GM21367 (cell line): ENCODE data around the gene ZNF804B.

ENCODE experiments used
- ATAC-seq: cut with Tn5 transposase; IDR thresholded peaks from one replicate; pipeline ENCODE4 v1.9.1; 2021; ENCODE audit not compliant: unreplicated experiment

ZNF804B gene

DNA sequence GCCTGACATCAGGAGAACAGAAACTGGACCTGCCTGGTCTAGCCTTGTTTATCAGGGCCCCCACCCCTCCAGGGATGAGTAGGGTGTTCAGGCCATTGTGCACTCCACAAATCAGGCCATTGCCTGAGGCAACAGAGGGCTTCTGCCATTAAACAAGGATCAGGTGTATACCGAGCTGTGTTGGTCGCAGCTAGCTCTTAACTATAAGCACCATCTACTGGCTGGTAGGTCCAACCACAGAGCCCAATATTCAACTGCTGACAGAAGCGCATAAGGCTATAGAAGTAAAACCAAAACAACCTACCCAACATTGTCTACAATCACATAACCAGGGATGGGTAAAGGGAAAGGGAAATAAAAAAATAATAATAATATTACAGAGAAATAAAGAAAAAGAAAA is 487.7 kb downstream of the ZNF804B start:
- ATAC-seq = no peak

GRCh38 chr7:89259085-89259484 is 499.6 kb downstream of the ZNF804B start:
- ATAC-seq = no peak

- ATAC-seq = no peak
Observed at GRCh38 chr7:89264126-89264525, 504.6 kb downstream of the ZNF804B start.

DNA sequence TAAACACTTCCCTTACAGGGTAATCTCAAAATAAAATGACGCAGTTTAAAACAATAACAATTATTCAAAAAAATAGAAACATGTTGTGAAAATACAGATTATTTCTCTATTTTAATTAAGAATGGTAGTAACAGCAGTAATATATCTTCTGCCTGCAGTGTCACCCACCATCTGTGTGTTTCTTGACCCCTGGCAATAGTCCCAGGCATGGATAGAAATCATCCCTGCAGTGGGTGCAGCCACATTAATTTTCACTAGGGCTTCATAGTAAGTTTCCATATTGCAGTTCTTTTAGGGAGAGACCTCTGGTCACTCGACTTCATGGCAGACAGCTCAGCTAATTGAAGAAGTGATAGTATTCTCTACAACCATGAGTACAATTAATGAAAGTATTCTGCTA is 506.1 kb downstream of the ZNF804B start:
- no peak for ATAC-seq

- no peak for ATAC-seq
Observed at GRCh38 chr7:89283302-89283701, 523.8 kb downstream of the ZNF804B start.

DNA sequence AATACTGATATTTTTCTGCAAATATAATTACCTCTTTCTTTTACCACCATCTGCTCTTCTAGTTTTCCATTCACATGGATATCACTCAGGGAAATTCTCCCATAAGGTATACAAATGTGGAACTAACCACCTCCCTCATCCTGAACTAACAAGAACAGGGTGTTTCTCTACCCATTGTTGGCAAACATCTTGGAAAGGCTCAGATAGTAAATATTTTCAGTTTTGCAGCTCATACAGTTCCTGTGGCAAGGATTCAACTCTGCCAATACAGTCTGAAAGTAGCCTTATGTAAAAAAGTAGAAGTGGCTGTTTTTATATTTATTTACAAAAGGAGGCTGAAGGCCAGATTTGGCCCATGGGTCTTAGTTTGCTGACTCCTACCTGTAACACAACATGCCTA is 549.0 kb downstream of the ZNF804B start:
- ATAC-seq = no peak

- no peak for ATAC-seq
Observed at GRCh38 chr7:89311886-89312285, 552.4 kb downstream of the ZNF804B start.

- no peak for ATAC-seq
Observed at GRCh38 chr7:89312551-89312950, 553.1 kb downstream of the ZNF804B start.

- ATAC-seq = no peak
Observed at GRCh38 chr7:89316584-89317251, 557.2 kb downstream of the ZNF804B start.

- no peak for ATAC-seq
Observed at GRCh38 chr7:89332026-89332425, 572.5 kb downstream of the ZNF804B start.

GRCh38 chr7:89334797-89335196 is 575.3 kb downstream of the ZNF804B start:
- ATAC-seq = no peak

GRCh38 chr7:89335490-89335889 is 576.0 kb downstream of the ZNF804B start:
- no peak for ATAC-seq

DNA sequence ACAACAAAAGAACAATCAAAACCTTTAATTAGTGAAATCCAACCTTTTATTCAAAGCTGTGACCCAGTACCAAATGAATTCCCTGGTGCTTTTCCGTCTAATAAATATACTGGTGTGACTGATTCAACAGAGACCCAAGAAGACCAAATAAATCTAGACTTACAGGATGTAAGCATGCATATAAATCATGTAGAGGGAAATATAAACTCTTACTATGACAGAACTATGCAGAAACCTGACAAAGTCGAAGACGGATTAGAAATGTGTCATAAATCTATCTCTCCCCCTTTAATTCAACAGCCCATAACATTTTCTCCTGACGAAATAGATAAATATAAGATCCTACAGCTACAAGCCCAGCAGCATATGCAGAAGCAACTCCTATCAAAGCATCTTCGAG is 576.6 kb downstream of the ZNF804B start:
- ATAC-seq = no peak

DNA sequence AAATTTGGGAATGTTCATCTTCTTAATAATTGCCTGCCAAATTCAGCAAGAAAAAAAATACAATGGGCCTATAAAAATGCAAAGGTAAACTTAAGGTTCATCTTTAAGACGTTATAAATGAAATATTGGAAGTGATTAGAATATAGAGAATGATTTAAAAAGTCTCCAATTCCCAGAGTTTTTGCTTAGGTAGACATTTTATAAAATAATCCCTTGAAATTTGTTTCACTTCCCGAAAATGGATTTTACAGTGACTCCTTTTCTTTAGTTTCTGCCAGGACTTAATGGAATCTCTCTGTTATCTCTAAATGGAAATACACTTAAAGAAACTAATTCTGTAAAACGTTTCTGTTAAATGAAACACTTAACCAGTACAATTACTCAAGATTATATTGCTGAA is 580.2 kb downstream of the ZNF804B start:
- ATAC-seq = no peak

GRCh38 chr7:89357121-89357520 is 597.6 kb downstream of the ZNF804B start:
- ATAC-seq = no peak

- ATAC-seq = no peak
Observed at GRCh38 chr7:89377219-89377618, 617.7 kb downstream of the ZNF804B start.

GRCh38 chr7:89385411-89385810 is 625.9 kb downstream of the ZNF804B start:
- no peak for ATAC-seq
